HG02623 (cell line): ENCODE data around the gene BTBD18.
A peak's percentile ranks its signal among the peaks of the same experiment; 100 is the strongest.

Experiments
- ATAC-seq: cut with Tn5 transposase; IDR thresholded peaks from one replicate; pipeline ENCODE4 v1.9.1; 2021; ENCODE audit warnings: moderate library complexity; ENCODE audit not compliant: unreplicated experiment

The BTBD18 gene

GRCh38 chr11:57776577-57777210 lies 25.1 kb upstream of the BTBD18 start:
- ATAC-seq, result no peak

- no peak for ATAC-seq
Observed at GRCh38 chr11:57776031-57776521, 24.5 kb upstream of the BTBD18 start.

DNA sequence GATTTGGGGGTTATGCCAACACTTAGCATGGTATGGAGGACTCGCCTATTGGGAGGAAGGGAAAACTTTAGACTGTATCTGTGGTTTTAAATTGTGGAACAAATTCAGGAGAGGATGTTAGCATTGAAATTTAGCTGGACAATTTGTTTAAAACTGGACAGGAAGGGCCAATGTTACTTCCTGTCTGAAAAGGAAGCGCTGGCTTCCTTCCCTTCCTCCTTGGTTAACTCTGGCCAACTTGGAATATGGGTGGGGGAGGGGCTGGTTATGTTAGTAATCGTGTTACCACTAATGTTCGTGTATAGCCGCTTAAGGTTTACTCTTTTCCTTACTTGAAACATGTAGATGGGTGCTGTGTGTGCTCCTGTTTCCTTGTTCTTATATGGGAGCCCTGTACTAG lies 23.9 kb upstream of the BTBD18 start:
- no peak for ATAC-seq

DNA sequence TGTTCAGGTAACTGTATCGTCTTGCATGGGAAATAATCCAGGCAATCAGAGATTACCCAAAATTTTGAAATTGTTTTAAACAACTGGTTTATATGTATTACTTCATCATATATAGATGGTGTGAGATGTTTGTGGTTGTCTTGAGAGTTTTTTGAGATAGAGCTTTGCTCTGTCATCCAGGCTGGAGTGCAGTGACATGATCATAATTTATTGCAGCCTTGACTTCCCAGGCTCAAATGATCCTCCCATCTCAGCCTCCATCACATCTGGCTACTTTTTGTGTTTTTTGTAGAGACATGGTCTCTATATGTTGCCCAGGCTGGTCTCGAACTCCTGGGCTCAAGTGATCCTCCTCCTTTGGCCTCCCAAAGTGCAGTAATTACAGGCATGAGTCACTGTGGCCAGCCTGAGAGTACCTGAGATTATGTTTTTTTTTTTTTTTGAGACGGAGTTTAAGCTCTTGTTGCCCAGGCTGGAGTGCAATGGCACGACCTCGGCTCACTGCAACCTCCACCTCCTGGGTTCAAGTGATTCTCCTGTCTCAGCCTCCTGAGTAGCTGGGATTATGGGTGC lies 21.5 kb upstream of the BTBD18 start:
- ATAC-seq, result no peak

DNA sequence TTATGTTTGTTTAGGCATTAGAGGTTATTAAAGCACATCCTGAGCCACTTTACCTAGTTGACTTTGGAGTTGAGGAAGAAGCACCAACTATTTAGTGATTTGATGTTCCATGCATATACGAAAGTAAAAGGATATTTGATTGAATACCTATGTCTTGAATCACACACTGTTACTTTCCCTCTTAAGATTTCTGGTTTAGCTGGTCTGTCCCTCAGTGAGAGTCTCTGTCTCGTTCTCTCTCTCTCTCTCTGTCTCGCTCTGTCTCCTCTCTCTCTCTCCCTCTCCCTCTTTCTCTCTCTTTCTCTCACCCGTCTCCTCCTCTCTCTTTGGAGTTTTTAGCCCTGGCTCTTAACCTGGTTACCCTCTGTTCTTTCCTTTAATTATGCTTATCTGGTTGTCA lies 20.9 kb upstream of the BTBD18 start:
- ATAC-seq, result no peak

- ATAC-seq, result no peak
Observed at GRCh38 chr11:57771365-57771764, 19.7 kb upstream of the BTBD18 start.

- ATAC-seq, result no peak
Observed at GRCh38 chr11:57770793-57771192, 19.2 kb upstream of the BTBD18 start.

DNA sequence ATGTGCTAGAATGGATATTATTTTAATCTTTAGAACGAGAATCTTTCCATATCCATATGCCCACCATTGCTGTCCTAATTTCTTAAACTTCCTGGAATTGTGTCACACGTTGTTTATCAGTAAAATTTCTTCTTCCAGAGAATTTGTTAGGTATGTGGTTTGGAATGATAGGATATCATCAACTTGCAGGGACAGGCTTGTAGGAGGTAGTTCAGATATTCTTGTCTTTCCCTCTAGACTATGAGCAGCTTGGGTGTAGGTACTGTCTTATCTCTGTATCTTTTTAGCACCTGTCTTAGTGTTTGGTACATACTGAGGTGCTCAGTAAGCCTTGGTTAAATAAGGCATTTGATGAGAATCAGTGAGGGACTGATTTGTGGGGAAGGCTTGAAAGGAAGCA lies 13.4 kb upstream of the BTBD18 start:
- ATAC-seq, result no peak

DNA sequence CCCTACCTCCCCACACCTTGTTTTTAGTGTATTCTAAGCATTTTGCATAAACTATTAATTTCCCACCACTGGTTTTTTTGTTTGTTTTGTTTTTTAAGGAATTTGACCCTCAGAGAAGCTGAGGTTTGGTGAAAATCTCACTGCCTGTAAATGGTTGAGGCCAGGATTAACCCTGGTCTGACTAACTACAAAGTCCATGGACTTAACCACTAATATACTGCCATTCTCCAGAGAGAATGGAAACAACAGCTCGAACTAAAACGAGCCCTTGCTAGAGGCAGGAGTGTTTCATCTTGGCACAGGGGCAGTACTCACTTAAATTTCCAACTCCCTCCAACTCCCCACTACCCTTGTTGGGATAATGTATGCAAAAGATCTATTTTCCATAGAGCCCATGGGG lies 12.9 kb upstream of the BTBD18 start:
- no peak for ATAC-seq

- no peak for ATAC-seq
Observed at GRCh38 chr11:57764021-57764420, 12.4 kb upstream of the BTBD18 start.

- no peak for ATAC-seq
Observed at GRCh38 chr11:57763568-57763967, 11.9 kb upstream of the BTBD18 start.

- no peak for ATAC-seq
Observed at GRCh38 chr11:57762235-57762861, 10.7 kb upstream of the BTBD18 start.

- peak; percentile 95 for ATAC-seq
Observed at GRCh38 chr11:57761301-57762234, 9.9 kb upstream of the BTBD18 start, which contains the start of gene CTNND1. Gene CTNND1, plus strand, starts transcription at chr11:57761802. Its CDS starts 29,677 bp downstream, at chr11:57791479.

GRCh38 chr11:57758174-57758573 lies 6.6 kb upstream of the BTBD18 start:
- ATAC-seq, result no peak

DNA sequence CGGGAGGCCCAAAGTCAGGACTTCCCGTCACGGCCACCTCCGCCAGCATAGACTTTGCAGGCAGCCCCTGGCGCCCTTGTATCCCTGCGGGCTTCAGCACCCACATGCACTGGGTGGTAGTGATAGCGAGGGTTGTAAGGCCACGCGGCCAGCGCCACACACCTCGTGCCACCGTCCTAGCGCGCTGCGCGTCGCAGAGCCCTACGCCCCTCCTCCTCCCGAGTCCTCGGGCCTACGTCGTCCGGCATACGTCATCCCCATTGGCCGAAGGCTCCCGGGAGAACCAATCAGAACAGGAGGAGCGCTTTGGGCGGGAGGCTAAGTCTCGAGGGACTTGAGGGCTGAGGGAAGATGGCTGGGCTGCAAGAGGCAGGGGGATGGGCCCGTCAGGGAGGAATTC lies 1.3 kb upstream of the BTBD18 start:
- ATAC-seq, result no peak

- ATAC-seq, result no peak
Observed at GRCh38 chr11:57751176-57751575, 443 bp downstream of the BTBD18 start.

GRCh38 chr11:57746920-57747319 lies 4.7 kb downstream of the BTBD18 start:
- ATAC-seq, result no peak

DNA sequence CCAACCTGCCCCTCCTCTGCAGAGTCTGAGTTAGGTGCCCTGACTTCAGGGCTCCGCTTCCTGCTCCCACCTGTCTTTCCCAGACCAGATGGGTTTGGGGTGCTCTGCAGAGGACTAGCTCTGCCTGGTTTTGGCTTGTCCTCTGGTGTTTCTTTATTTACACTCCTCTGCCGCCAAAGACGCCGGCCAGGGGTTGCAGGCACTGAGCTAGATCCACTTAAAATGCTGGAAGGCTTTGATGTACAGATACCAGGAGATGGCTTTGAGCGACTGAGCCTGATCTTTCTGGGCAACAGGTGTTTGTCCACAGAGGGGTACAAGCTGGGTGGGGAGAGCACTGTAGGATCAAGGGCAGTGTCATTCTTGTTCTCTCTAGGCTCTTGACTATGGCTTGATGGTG lies 6.4 kb downstream of the BTBD18 start:
- ATAC-seq, result no peak

DNA sequence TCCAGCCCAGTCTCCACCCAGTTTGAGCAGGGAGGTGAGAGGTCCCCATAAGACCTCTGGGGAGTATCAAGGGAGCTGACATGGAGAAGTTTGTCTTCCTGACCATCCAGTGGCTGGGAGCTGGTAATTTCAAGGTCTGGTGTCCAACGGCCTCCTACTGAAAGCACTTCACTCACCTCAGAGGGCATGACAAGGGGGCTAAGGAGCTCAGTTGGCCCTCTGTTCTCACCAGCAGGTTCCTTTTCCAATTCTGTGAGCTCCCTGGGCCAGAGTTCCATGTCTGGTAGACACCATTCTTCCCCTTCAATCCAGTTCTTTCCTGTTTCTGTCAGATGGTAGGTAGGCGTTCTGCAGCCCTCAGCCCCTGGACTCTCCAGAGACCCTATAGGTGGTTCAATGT lies 7.3 kb downstream of the BTBD18 start:
- no peak for ATAC-seq

DNA sequence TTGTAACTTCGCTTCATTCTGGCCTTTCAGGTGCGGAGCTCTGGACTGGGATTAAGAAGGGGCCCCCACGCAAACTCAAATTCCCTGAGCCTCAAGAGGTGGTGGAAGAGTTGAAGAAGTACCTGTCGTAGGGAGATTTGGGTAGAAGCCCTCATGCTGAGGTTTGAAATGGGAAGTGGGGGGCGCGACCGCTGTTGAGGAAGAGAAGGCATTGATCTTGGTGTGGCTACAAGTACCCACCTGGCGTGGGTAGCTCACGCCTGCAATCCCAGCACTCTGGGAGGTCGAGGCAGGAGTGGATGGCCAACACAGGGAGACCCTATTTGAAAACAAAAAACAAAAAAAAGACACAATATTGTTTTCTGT lies 9.5 kb downstream of the BTBD18 start:
- no peak for ATAC-seq
